WERI-Rb-1 (cell line): ENCODE results near the gene MARCKS.

Source experiments
- DNase-seq: peaks from one replicate; pipeline ENCODE4 v3.0.0-alpha.2; 2020
- H3K27ac ChIP-seq: fragments of 250-450 bp; sonication (Bioruptor Pico); 2 replicates; pipeline ENCODE4 v1.5.1; 2020; ENCODE audit warnings: mild to moderate bottlenecking, moderate library complexity
- H3K27me3 ChIP-seq: fragments of 250-450 bp; sonication (Bioruptor Pico); 2 replicates; pipeline ENCODE4 v1.5.1; 2021; ENCODE audit warnings: mild to moderate bottlenecking, low read depth, moderate library complexity; ENCODE audit not compliant: insufficient read depth, severe bottlenecking
- H3K36me3 ChIP-seq: fragments of 250-450 bp; sonication (Bioruptor Pico); 2 replicates; pipeline ENCODE4 v1.5.1; 2020; ENCODE audit warnings: mild to moderate bottlenecking, moderate library complexity
- H3K4me3 ChIP-seq: 2 replicates; pipeline ENCODE4 v1.5.1; 2011; ENCODE audit warnings: low read depth, mild to moderate bottlenecking, control low read depth, low read length
- H3K9me3 ChIP-seq: fragments of 250-450 bp; sonication (Bioruptor Pico); 2 replicates; pipeline ENCODE4 v1.5.1; 2021; ENCODE audit warnings: mild to moderate bottlenecking, moderate library complexity; ENCODE audit not compliant: severe bottlenecking
- CTCF ChIP-seq: IDR thresholded peaks from 2 replicates; pipeline ENCODE4 v1.5.1; 2011; ENCODE audit warnings: low read depth, mild to moderate bottlenecking, control low read depth, inconsistent platforms, low read length

Gene MARCKS

GRCh38 chr6:113843500-113844073 is 13.6 kb upstream of the MARCKS start:
- Histone ChIP-seq H3K27ac (no peak overlapping the region), H3K27me3 (no peaks in the 10 kb centered on the region), H3K4me3 (no peak overlapping the region), H3K9me3 (no peaks in the 10 kb centered on the region), H3K36me3 (no peaks in the 10 kb centered on the region)
- no peak for DNase-seq
- TF ChIP-seq CTCF: no peak

GRCh38 chr6:113846577-113846976 is 10.6 kb upstream of the MARCKS start:
- H3K36me3 ChIP-seq: no peaks in the 10 kb centered on the region
- no peaks in the 10 kb centered on the region for H3K27me3 ChIP-seq
- no peak overlapping the region for H3K4me3 ChIP-seq
- DNase-seq: no peak
- no peak for TF ChIP-seq CTCF
- no peaks in the 10 kb centered on the region for H3K9me3 ChIP-seq
- no peak overlapping the region for H3K27ac ChIP-seq

DNA sequence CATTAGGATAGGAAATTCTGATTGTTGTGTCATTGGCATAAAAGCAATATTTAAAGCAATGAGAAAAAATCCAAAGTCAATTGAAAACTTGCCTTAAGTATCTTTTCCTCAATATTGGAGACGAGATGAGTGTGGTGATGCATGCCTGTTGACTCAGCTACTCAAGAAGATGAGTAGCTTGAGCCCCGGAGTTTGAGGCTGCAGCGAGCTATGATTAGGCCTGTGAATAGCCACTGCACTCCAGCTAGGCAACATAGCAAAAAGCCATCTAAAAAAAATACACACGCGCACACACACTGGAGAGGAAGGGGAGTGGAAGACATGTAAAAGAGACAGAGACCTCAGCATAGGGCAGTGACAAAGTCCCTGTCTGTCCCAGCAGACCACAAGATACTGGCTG is 9.7 kb upstream of the MARCKS start:
- TF ChIP-seq CTCF: no peak
- H3K4me3 ChIP-seq: no peak overlapping the region
- no peaks in the 10 kb centered on the region for H3K9me3 ChIP-seq
- no peak for DNase-seq
- H3K27ac ChIP-seq: no peak overlapping the region
- no peaks in the 10 kb centered on the region for H3K36me3 ChIP-seq
- H3K27me3 ChIP-seq: no peaks in the 10 kb centered on the region

GRCh38 chr6:113848280-113848679 is 8.9 kb upstream of the MARCKS start:
- H3K36me3 ChIP-seq: no peaks in the 10 kb centered on the region
- no peak for TF ChIP-seq CTCF
- H3K9me3 ChIP-seq: no peaks in the 10 kb centered on the region
- no peaks in the 10 kb centered on the region for H3K27me3 ChIP-seq
- H3K27ac ChIP-seq: no peak overlapping the region
- no peak overlapping the region for H3K4me3 ChIP-seq
- DNase-seq: no peak

GRCh38 chr6:113848811-113849210 is 8.3 kb upstream of the MARCKS start:
- no peak overlapping the region for H3K27ac ChIP-seq
- no peaks in the 10 kb centered on the region for H3K36me3 ChIP-seq
- no peak for TF ChIP-seq CTCF
- H3K27me3 ChIP-seq: no peaks in the 10 kb centered on the region
- no peaks in the 10 kb centered on the region for H3K9me3 ChIP-seq
- no peak for DNase-seq
- H3K4me3 ChIP-seq: no peak overlapping the region

DNA sequence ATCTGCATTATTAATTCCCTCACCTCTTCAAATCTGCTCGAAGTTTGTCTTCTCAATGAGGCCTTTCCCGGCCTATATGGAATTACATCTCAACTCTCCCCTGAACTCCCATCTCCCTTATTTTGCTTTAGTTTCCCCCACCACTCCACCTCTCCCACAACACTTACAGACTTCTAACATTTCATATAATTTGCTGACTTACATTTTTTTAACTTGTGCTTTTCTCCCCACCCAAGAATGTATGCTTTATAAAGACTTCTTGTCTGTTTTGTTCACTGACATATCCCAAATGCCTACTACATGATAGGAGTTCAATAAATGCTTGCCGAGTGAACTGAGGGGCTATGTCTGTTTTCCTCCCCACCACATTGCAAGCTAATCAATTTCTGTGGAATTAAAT is 3.9 kb upstream of the MARCKS start:
- Histone ChIP-seq H3K27ac (no peak overlapping the region), H3K4me3 (no peak overlapping the region), H3K9me3 (no peaks in the 10 kb centered on the region), H3K36me3 (peaks cover 5% of the 10 kb centered on the region), H3K27me3 (no peaks in the 10 kb centered on the region)
- no peak for DNase-seq
- TF ChIP-seq CTCF: no peak
